Activated CD4-positive, alpha-beta T cell treated with anti-CD3 and anti-CD28 coated beads, Interleukin-2, Interleukin-4, amounts not matched to agents 100 ng/mL and 50 ng/mL, durations not matched to agents 16 hours and 8 hours (primary cell): ENCODE results near the gene DNAJC25.
A peak's percentile ranks its signal among the peaks of the same experiment; 100 is the strongest.
"Not testable (repeated sequence)": the region's sequence is repeated elsewhere in the genome, so short reads cannot be mapped to it uniquely, and the experiment has no call there.

Experiments used
- DNase-seq: peaks from one replicate; pipeline ENCODE4 v3.0.0-alpha.2; 2020; ENCODE audit warnings: low spot score

The DNAJC25 gene

DNA sequence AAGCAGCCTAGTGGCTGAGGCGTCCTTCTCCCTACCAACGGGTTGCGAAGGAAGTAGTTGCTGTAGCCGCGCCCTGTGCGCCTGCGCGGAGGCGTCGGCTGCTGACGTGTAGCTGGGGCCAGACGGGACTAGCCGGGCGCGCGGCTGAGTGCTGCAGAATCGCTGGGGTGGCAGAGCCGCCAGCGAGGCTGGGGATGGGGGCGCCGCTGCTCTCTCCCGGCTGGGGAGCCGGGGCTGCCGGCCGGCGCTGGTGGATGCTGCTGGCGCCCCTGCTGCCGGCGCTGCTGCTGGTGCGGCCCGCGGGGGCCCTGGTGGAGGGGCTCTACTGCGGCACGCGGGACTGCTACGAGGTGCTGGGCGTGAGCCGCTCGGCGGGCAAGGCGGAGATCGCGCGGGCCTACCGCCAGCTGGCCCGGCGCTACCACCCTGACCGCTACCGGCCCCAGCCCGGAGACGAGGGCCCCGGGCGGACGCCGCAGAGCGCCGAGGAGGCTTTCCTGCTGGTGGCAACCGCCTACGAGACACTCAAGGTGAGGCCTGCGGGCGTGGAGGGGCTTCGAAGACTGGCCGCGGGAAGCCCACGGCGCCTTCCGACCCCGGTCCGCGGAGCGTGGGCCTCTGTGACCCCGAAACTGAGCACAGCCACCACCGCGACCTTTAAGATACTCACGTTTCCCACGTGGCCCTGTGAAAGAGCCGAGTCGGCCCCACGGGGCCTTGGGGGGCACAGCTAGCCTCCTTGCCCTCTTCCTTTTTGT is at the start of gene DNAJC25:
TSS of gene DNAJC25 (plus strand) at position 121 of the 758 bp plus-strand sequence. CDS start at position 195, 74 bp downstream.
- DNase-seq, result peak; percentile 98

DNA sequence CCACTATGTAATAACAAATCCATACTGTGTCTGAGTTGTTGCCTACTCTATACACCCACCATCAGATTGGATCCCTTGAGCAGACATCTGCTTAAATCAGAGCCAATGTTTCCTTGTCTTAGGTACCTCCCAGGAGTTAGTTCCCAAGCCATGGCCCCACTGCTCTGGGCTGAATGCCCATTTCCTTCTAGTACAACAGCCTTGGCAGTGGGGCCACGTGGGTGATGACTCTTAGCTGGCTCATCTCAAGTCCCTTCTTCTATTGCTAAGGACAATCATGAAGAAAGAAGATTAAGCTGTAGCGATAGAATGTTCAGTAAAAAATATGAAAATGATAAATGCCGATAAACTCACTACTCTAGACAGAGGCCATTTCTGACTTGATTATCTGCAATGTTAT is 48.2 kb upstream of the DNAJC25 start:
- no peak for DNase-seq

DNA sequence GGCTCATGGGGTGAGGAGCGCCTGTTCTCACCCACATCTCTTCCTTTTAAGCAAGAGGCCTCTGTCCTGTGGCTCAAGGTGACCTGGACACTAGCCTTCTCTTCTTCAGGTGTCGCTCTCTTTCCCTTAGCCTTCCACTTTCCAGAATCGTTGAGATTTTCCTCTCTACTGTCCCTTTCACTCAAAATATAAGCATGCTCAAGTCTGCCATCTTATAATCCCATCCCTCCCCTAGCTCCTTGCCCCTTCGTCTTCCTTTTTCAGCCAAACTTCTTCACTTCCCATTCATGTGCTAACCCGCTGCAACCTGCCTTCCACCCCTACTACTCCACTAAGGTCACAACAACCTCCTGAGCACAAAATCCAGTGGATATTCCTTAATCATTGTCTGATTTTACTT is 44.8 kb upstream of the DNAJC25 start:
- DNase-seq, result no peak

DNA sequence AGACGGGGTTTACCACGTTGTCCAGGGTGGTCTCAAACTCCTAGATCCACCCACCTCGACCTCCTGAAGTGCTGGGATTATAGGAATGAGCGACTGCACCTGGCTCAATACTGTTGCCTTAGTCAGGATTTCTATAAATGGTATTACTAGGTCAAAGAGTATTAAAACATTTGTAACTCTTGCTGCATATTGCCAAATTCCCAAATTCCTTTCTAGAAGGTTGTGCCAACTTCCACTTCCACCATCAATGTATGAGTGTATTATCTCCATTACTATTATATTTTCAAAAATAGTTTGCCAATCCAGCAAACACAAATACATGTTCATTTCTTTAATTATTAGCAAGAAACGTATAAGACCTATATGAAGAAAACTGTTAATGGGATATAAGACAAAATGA is 42.3 kb upstream of the DNAJC25 start:
- no peak for DNase-seq

DNA sequence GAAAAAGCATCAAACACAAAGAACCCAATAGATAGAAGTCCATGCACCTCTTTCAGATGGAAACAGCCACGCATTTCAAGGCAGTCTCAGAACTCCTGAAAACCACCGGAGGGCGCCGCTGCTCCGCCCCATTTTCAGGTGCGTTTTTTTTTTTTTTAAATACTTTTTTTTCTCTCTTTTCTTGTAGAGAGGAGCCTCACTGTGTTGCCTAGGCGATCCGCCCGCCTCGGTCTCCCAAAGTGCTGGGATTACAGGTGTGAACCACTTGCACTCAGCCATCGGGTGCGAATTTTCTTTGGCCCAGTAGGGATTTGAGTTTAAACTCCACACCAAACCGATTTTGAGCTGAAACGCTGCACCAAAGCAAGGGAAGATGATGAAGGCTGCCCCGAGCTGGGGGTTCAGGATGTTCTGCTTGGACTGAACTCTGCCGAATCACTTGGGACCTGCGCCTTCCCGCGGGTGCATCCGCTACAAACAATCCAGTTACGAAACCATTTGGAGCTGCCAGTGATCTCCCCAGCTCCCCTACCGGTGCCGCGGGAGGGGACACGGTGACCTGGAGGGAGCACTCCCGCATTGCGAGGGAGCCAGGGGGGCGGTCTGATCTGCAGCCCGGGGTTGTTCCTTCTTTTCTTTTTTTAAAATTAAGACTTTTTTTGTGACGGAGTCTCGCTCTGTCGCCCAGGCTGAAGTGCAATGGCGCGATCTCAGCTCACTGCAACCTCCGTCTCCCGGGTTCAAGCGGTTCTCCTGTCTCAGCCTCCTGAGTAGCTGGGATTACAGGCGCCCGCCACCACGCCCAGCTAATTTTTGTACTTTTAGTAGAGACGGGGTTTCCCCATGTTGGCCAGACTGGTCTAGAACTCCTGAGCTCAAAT is 33.0 kb upstream of the DNAJC25 start:
- peak; percentile 49 for DNase-seq

DNA sequence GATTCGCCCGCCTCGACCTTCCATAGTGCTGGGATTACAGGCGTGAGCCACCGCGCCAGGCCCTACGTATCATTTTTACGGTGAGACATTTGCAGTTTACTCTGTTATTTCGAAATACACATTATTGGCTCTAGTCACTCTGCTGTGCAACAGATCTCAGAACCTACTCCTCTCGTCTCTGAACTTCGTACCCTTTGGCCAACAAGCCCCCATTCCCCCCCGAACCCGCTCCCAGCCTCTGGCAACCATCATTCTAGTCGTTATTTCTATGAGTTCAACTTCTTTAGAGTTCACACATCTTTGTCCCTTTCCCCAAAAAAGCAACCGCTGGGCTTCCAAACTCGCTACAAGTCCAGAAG is 32.4 kb upstream of the DNAJC25 start:
- peak; percentile 6 for DNase-seq

DNA sequence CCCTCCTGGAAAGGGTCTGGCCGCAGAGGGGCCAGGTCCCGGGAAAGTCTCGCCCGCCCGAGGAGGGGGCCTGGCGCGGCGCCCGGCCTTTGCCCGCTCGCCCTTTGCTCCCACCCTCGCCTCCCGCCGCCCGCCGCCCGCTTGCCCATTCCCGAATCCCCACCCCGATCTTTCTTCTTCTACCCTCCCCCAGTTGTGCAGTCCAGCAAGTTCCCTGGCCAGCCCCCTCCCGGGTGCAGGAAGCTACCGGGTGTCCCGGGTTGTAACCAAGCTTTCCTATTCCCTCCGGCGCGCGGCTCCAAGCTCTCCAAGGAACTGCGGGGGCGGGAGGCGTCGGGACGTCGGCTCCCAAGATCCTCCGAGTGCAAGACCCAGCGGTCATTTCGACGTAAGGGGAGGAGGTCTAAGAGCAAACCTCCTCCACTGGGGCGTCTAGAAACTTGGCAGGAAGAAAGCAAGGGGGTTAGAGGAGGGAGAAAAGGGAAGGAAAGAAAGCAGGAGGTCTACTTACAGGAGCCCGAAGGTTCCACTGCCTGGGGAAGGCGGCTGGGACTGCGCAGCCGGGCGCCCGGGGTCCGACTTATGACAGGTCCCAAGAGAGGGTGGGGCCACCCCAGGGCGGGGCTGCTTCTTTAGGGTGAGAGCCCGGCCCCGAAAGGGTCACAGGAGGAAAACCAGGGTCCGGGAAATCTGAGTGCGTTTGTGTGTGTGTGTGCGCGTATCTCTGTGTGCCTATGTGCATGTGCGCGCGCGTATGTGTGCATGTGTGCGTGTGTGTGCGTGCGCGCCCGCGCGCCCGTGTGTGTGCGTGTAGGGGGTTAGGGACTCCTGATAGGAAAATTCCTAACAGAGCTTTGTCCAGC is 31.8 kb upstream of the DNAJC25 start, which contains the start of gene PTGR1:
TSS of gene PTGR1 (minus strand) at position 556 of the 863 bp plus-strand sequence. CDS start 2,225 bp downstream, outside the sequence.
- DNase-seq, result peak; percentile 15

DNA sequence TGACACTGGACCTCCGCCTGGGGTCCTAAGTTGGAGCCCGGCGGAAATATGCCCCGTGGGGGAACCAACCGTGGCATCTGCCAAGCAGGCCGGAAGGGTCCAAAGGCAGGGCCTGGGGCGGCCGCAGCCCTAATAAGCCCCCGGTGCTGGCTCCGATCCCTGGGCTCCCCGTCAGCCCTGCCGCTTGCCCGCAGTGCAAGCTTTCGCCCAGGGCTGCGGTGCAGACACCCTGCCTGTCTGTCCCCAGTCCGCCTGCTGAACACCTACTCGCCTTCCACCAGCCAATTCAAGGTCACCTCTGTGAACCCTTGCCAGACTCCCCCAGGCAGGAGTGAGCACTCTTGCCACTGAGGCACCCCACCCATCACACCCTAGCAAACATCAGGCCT is 31.2 kb upstream of the DNAJC25 start:
- DNase-seq, result no peak

DNA sequence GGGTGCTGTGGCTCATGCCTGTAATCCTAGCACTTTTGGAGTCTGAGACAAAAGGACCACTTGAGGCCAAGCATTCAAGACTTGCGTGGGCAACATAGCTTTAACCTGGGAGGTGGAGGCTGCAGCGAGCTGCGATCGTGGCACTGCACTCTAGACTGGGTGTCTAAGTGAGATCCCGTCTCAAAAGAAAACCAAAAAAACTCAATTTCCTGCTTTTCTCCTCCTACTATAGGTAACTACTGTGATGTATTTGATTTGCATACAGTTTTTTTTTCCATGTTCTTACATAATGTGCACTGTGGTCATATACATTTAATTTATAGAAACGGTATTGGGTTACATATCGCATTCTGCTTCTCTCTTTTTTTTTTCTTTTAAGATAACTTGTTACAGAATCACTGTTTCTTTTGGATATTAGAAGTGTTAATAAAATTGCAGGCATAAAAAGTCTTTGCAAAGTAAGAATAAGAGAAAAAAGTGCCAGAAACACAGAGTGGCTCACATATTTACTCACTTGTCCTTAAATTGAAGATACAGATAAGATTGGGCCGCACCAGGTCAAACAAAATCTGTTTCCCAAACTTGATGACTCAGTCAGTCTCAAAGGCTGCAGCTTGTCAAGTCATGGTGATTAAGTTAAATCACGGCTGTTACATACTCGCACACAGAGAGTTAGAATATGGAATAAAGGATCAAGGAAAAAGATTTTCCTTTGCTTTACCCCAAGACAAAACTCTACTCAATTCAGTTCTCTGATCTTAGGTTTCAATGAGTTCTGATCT is 29.7 kb upstream of the DNAJC25 start:
- DNase-seq, result no peak

DNA sequence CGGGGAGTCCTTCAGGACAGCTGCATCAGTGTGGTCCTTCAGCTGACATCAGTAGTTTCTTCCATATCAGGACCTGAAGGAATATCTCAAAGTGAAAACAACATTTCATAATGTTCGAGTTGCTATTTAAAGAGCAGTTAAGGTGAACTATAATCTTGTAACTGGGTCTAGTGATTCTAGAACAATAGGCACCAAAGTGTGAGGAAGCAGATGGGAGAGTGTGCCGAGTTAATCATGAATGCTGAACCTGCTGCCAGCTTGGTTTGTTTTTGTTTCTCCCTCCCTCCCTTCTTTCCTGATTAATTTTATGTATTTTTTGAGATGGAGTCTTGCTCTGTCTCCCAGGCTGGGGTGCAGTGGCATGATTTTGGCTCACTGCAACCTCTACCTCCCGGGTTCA is 28.1 kb upstream of the DNAJC25 start:
- DNase-seq, result no peak

DNA sequence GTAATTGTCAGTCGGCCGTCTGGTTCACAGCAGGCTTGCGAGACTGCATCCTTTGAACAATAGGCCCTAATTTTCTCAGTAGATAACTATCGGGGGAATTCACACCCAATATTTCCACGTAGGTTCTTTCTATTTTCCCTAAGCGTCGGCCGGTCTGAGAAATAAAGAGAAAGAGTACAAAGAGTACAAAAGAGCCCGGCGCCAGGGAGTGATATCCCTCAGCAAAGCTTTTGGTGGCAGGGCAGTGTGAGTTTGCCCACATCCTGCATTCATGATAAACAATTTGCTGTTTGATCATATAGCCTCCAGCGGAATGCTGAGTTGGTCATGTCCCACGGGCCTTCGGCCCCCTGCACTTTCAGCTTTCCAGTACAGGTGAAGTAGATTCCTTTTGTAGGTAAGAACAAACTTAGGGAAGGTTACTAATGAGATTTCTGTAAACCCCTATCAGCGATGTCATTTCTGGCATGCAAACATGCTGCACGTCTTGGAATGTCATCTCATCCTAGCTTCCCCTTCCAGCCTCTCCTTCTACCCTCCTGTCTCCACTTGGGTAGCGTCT is 27.0 kb upstream of the DNAJC25 start:
- DNase-seq, result no peak

DNA sequence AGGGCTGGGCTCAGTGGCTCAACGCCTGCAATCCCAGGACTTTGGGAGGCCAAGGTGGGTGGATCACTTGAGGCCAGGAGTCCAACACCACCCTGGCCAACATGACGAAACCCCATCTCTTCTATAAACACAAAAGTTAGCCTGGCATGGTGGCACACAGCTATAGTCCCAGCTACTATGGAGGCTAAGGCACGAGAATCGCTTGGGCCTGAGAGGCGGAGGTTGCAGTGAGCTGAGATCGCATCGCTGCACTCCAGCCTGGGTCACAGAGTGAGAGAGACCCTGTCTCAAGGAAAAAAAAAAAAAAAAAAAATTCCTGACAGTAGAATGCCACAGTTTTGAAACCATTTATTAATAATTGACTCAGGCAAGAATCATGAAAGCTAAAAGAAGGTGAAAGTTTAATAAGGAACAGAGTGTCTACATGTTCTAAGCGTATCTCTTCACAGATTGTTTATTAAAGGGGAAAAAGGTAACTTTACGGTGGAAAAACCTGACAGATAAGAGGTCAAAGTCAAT is 26.0 kb upstream of the DNAJC25 start:
- no peak for DNase-seq

DNA sequence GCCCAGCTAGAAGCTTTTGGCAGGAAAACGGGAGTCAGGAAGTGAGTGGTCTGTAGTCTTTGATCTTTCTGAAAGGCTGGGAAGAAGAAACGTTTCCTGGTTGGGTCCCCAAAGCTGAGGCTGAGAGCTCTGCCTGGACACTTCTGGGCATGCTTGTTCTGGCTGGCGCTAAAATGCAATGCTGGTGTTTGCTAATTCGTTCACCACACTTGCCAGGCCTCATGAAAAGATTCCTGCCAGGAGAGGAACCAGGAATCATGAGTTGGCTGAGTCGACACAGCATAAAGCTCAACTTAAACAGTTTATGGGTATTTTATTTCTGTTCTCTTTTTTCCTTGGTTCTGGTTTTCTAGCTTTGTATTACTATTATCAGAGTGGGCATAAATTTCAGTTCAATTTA is 21.0 kb upstream of the DNAJC25 start:
- DNase-seq, result no peak

DNA sequence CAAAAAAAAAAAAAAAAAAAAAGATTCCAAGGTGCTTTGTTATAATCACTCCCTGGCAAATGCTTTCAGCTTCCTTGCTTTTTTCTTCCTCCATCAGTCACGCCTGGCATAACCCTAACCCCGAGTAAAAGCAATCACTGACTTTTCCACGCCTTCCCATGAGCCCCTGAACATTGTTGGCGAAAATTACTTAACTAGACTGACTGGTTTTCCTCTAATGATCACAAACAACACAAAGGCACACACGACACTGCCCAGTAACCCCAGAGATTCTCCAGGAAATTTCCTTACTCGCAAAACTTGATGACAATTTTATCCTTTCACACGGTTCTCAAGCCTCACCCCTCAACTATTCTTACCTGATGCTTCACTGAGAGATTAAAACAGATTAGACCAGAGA is 20.3 kb upstream of the DNAJC25 start:
- no peak for DNase-seq

DNA sequence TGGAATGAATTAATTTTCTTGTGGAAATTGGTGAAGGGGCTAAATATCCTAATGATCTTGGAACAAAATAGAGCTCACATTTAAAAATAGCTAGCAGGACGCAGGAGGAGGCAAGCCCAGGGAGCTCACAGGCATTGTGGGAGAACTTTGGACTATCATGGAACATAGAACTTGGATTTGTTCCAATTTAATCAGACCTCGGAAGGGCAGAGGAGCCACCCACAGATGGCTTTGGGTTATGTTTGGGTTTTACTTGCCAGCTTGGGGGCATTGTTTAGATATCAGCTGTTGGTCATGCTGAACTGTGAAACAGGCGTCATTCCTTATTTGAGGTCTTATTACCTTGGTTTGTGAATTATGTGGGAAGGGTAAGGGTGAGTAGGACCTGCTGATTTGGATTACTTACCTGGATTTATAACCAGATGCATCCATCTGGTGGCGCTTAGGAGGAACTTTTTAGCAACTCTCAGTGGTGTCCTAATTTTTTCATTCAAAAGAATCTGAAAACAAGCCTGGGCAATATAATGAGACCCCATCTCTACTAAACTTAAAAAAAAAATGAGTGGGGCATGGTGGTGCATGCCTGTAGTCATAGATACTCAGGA is 17.6 kb upstream of the DNAJC25 start:
- no peak for DNase-seq

DNA sequence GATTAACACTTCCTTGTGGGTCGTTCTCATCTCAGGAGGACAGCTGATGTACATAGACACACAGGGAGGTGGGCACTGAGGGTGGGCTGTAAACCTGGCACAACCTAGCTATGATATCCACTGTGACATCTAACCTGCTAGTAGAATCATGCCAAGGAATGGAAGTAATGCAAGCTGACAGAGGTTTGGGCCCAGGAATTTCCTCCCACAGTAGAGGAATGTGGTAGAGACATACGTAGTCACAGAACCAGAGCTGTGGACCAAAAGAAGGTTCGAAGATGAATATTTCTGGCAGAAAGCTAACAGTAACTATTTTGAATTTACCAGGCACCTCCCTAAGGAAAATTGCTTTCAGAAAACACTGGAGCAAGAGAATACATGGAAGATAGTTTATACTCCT is 15.2 kb upstream of the DNAJC25 start:
- DNase-seq, result no peak

DNA sequence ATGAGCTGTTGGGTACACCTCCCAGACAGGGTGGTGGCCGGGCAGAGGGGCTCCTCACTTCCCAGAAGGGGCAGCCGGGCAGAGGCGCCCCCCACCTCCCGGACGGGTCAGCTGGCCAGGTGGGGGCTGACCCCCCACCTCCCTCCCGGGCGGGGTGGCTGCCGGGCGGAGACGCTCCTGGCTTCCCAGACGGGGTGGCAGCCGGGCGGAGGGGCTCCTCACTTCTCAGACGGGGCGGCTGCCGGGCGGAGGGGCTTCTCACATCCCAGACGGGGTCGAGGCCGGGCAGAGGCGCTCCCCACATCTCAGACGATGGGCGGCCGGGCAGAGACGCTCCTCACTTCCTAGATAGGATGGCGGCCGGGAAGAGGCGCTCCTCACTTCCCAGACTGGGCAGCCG is 13.8 kb upstream of the DNAJC25 start:
- not testable (repeated sequence) for DNase-seq

DNA sequence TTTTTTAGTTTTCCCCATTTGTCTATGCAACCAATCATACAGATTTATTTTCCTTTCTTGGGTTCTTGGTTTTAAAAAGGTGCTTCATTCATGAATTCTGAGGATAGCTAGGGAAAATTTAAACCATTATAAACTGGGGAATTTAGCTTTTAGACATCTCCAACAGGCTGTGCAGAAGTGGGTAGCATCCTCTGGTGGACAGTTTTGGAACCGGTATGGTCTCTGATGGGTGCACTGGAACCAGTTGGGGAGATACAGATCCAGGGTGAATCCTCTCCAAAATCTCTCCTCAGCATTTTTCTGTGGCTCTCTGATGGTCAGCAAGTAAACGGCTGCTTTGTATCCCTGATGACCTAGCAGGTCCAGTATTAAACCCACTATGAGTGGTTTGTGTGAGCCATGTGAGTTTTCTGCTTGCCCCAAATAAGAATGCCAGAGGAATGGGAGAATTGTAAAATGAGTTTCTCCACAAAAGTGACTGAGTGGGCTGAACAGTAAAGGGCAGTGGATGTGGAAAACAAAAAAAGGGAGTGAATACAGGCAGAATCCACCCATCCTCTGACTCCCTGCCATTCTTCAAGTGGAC is 9.1 kb upstream of the DNAJC25 start:
- DNase-seq, result peak; percentile 28

DNA sequence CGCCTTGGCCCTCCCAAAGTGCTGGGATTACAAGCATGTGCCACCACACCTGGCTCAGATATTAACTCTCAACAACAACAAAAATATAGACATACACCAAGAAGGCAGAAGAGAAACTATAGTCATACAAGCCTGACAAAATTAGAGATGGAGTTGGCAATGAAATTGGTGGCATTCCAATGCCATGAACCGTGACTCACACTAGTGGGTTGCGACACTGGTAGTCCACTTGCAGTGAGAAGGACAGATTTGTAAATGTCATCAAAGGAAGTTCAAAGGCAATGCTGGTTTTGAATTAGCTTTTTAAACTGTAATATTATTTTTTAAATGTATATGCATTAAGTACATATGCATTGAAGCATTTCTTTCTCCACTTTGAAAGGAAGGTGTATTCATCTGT is 8.5 kb upstream of the DNAJC25 start:
- DNase-seq, result no peak
